ENCODE results near the gene OLA1.

OLA1 gene

GRCh38 chr2:174122185-174122584 lies 126.1 kb downstream of the OLA1 start:
- no peak for DNase-seq (ENCODE audit: low read depth in 2 of 2, low spot score in 1 of 2)

DNA sequence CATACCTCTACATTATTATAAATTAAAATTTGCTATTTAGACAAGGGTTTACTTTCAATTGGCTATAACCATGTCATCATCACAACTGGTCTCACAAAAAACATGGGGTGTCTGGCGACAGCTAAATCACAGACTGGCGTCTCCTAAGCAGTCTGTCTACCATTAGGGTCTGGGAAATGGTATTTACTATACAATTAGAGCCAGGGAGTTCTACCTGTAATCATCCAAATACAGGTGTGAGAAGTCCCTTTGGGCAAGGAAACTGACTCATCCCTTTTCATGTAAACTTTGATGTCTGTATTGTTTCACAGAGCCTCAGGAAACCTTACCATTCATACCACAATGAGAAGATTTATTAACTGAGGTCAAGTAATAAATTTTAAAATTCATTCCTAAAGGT lies 126.7 kb downstream of the OLA1 start:
- DNase-seq (ENCODE audit: low read depth in 2 of 2, low spot score in 1 of 2): no peak

DNA sequence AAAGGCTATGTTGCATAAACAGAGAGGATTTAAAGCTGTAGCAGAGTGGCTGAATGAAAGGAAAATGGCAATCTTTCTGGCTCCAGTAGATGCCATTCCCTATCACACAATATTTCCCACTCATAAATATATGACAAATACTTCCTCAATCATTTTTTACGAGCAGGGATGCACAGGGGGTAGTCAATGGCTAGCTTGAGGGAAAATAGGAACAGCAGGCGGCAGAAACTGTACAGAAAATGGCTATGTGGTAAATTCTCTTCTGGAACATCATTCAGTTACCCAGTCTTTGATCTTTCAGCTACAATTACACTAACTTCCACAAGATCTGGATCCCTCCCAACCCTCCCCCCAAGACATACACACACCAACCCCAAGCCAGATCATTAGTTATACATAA lies 127.2 kb downstream of the OLA1 start:
- no peak for DNase-seq (ENCODE audit: low read depth in 2 of 2, low spot score in 1 of 2)

- DNase-seq (ENCODE audit: low read depth in 2 of 2, low spot score in 1 of 2): no peak
These were observed 128.0 kb downstream of the OLA1 start for GRCh38 chr2:174120346-174120745.

GRCh38 chr2:174117951-174118930 lies 130.1 kb downstream of the OLA1 start:
- DNase-seq (ENCODE audit: low read depth in 2 of 2, low spot score in 1 of 2): no peak

GRCh38 chr2:174112073-174112472 lies 136.3 kb downstream of the OLA1 start:
- no peak for DNase-seq (ENCODE audit: low read depth in 2 of 2, low spot score in 1 of 2)

DNA sequence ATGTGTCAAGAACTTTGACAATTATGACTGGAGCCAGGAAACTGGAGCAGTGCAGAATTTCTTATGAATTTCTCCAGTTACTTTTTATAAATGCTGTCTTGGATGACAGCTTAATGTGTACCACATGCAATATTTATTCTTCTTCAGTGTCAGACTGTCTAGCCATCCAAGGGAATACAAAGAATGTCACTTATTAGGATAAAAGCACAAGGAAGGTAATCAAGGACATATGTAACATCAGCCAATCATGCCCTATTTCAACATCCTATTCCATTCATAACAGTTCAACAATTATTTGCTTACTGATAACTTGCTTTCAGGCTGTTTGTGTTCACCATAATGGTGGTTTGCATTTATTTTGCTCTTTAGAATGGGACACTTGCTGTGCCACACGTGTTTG lies 139.8 kb downstream of the OLA1 start:
- no peak for DNase-seq (ENCODE audit: low read depth in 2 of 2, low spot score in 1 of 2)

DNA sequence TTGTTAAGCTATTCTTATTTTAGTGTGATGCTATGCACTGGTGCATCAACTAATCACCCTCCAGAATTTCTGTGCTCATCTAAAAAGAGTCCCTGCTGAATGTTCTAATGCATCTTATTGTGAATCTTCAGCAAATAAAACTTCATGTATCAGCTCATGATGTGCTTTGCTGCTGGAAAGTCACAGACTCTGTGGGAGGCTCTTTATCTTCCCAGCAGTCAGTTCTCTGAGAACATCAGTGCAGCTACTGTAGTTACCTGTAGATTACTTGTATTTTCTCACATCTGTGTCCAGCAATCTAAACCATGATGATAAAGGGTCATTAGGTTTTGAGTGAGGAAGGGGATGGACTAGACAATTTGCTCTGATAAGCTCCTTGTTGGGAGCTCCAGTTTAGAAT lies 141.6 kb downstream of the OLA1 start:
- no peak for DNase-seq (ENCODE audit: low read depth in 2 of 2, low spot score in 1 of 2)

- DNase-seq (ENCODE audit: low read depth in 2 of 2, low spot score in 1 of 2): no peak
These were observed 153.8 kb downstream of the OLA1 start for GRCh38 chr2:174094542-174094941.

- no peak for DNase-seq (ENCODE audit: low read depth in 2 of 2, low spot score in 1 of 2)
These were observed 157.9 kb downstream of the OLA1 start for GRCh38 chr2:174090476-174090875.

DNA sequence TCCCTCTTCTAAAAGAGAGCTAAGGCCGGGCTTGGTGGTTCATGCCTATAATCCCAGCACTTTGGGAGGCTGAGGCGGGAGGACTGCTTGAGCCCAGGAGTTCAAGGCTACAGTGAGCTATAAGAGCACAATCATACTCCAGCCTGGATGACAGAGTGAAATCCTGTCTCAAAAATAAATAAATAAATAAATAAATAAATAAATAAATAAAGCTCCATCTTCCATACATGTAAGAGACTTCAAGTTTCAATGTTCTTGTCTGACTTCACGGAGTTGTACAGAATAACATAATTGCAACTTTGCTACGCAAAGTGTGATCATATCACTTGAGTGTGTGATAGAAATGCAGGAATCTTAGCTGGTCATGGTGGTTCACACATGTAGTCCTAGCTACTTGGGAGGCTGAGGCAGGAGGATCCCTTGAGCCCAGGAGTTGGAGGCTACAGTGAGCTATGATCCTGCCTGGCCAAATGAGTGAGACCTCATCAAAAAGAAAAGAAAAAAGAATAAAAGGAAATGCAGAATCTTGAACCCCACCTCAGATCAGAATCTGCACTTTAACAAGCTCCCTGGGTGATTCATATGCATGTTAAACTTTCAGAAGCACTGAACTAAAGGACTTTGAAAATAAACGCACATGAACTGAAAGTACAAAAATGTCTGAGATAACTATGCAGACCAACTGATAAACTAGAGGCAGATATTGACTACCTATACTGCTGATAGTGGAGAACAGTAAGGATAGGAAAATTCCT lies 159.4 kb downstream of the OLA1 start:
- no peak for DNase-seq (ENCODE audit: low read depth in 2 of 2, low spot score in 1 of 2)

DNA sequence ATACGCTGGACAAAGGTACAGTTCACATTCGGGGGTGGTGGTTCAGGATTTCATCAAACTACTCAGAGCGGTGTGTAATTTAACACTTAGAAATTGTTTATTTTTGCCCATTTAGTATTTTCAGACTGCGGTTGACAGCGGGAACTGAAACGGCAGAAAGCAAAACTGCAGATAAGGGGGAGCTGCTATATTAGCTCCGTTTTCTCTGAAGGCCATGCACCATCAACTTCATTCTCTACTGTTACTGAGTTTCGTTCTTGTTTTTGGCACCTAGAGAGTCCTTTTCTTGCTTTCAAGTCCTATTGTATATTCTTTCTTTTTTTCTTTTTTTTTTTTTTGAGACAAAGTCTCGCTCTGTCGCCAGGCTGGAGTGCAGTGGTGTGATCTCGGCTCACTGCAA lies 161.6 kb downstream of the OLA1 start:
- no peak for DNase-seq (ENCODE audit: low read depth in 2 of 2, low spot score in 1 of 2)

GRCh38 chr2:174085781-174086180 lies 162.6 kb downstream of the OLA1 start:
- no peak for DNase-seq (ENCODE audit: low read depth in 2 of 2, low spot score in 1 of 2)

- DNase-seq (ENCODE audit: low read depth in 2 of 2, low spot score in 1 of 2): no peak
These were observed 164.4 kb downstream of the OLA1 start for GRCh38 chr2:174083843-174084458.

- DNase-seq (ENCODE audit: low read depth in 2 of 2, low spot score in 1 of 2): no peak
These were observed 167.6 kb downstream of the OLA1 start for GRCh38 chr2:174080672-174081121.

DNA sequence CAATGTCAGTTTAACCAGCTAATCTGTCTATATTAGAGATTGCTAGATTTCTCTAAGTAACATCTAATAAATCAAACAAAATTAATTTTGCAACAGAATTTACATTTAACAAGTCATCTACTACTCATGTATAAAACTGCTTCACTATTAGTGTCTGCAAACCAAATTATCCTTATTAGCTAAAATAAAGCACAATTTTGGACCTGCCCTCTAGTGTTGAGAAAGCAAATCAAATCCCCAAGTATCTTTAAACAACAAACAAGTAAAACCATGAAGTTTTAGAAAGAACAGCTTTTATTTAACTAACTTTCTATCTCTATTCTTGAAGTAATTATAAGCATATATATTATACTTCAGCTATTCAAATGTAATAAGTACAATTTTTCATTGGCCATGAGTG lies 170.1 kb downstream of the OLA1 start:
- no peak for DNase-seq (ENCODE audit: low read depth in 2 of 2, low spot score in 1 of 2)

DNA sequence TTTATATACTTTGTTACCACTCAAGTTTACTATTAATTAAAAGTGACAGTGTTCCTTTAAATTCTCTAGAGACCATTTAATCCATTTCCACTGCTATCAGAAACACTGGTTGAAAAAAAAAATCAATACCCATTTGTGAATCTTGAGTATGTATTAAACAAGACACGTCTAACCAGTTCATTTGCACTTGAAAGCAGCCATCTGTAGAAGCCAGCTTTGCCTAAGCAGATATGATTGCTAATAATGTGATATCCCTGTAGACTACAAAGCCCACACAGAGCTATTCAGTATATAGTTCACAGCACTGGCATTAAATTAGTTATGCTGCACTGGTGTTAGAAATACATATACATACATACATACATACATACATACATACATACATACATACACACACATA lies 171.4 kb downstream of the OLA1 start:
- no peak for DNase-seq (ENCODE audit: low read depth in 2 of 2, low spot score in 1 of 2)

DNA sequence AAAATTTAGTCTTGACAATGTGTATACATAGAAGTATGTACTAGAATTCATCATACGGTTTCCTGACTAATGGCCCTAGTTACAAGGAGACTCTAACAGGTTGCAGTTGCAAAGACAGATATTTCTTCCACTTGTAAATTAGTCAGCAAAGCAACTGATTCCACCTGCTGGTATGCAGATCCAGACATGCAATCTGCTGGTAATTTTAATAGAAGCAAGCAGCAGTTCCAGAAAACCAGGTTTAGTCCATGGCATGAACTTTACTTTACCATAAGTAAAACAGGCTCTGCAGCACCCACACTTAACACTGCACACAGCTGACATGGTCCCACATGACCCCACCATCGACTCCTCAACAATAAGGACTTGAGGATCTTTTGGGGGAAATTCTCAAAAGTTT lies 172.3 kb downstream of the OLA1 start:
- DNase-seq (ENCODE audit: low read depth in 2 of 2, low spot score in 1 of 2): no peak

DNA sequence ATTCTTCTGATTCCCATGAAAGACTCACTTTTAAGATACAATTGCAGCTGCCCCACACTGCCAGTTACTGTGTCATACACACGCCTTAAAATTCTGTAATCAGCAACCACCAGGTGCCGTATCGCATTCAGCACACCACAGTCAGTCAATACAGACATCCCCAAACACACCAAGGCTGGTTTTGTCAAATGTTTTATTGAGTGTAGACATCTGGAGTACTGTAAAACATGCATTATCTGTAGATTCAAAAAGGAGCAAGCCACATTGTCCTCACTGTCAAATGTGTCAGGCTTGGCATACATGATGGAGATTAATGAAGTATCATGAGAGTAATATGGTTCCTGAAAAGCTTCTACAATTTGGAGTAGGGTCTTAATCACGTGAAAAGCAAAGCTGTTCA lies 173.5 kb downstream of the OLA1 start:
- no peak for DNase-seq (ENCODE audit: low read depth in 2 of 2, low spot score in 1 of 2)

GRCh38 chr2:174072857-174073256 lies 175.5 kb downstream of the OLA1 start:
- DNase-seq (ENCODE audit: low read depth in 2 of 2, low spot score in 1 of 2): no peak

DNA sequence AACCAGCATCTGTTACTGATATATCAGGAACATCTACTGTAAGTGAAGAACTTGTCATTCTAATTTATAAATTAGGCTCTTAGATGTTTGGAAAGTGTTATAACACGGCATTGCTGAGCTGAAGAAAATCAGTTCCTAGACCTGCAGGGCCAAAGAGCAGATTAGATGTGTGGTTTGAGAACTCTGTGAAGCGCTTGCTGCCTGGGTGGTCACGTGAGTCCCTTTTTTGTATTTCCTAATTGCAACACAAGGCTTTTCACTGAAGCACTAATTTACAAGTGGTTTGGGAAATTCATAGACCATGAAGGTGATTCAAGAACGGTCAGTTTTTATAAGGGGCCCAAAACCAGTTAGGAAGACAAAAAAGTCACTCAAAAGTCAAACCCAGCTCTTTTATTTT lies 176.3 kb downstream of the OLA1 start:
- DNase-seq (ENCODE audit: low read depth in 2 of 2, low spot score in 1 of 2): no peak

DNA sequence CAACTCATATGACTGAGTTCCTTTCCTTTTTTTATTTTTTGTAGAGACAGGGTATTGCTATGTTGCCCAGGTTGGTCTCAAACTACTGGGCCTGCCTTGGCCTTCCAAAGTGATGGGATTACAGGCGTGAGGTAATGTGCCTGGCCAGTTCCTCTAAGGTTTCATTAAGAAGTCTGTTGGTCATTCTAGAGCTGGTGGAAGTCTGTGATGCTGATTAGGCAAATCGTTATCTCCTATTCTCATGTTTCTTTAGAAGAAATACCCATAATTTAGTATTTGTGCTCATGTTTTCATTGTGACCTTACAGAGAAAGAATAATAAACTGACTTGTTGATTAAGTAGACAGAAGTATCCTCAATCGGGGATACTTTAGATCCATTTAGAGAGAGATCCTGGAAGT lies 177.0 kb downstream of the OLA1 start:
- DNase-seq (ENCODE audit: low read depth in 2 of 2, low spot score in 1 of 2): no peak
